Thyroid gland (tissue), 4 donors: ENCODE measurements around the gene EXOC6.

Experiments used
- POLR2A ChIP-seq, 2 donors: fragments of 450-650 bp; IDR thresholded peaks; one replicate each; pipeline ENCODE4 v1.6.1; 2017; ENCODE audit warnings: antibody characterized with exemption in 2 of 2, mild to moderate bottlenecking in 2 of 2, moderate library complexity in 1 of 2
- TF ChIP-seq, protein P1 (sequence below), 6 experiments: fragments of 200-600 bp in 3 of 6; fragments of 450-650 bp in 3 of 6; sonication (generic) in 3 of 6; IDR thresholded peaks; one replicate each; pipeline ENCODE4 v1.5.1; 2016 to 2019; ENCODE audit warnings: antibody characterized with exemption in 6 of 6, mild to moderate bottlenecking in 2 of 6, inconsistent platforms in 1 of 6, moderate library complexity in 1 of 6

- TF ChIP-seq, protein P1, sequence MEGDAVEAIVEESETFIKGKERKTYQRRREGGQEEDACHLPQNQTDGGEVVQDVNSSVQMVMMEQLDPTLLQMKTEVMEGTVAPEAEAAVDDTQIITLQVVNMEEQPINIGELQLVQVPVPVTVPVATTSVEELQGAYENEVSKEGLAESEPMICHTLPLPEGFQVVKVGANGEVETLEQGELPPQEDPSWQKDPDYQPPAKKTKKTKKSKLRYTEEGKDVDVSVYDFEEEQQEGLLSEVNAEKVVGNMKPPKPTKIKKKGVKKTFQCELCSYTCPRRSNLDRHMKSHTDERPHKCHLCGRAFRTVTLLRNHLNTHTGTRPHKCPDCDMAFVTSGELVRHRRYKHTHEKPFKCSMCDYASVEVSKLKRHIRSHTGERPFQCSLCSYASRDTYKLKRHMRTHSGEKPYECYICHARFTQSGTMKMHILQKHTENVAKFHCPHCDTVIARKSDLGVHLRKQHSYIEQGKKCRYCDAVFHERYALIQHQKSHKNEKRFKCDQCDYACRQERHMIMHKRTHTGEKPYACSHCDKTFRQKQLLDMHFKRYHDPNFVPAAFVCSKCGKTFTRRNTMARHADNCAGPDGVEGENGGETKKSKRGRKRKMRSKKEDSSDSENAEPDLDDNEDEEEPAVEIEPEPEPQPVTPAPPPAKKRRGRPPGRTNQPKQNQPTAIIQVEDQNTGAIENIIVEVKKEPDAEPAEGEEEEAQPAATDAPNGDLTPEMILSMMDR (IDR thresholded peaks at IDR 0.05), result no peak
- TF ChIP-seq POLR2A (IDR thresholded peaks at IDR 0.05), result no peak
Observed at GRCh38 chr10:92839191-92840085, 8.9 kb upstream of the EXOC6 start.
